LoVo (cell line): ENCODE results near the gene WNT11.

Source experiments
- DNase-seq: peaks from one replicate; pipeline ENCODE4 v3.0.0-alpha.2; 2016; ENCODE audit warnings: low spot score

Gene WNT11

GRCh38 chr11:76218449-76219178, 12.3 kb upstream of the WNT11 start:
- no peak for DNase-seq

- DNase-seq: no peak
Observed at GRCh38 chr11:76217653-76218160, 11.4 kb upstream of the WNT11 start.

- no peak for DNase-seq
Observed at GRCh38 chr11:76216536-76217325, 10.4 kb upstream of the WNT11 start.

- DNase-seq: no peak
Observed at GRCh38 chr11:76215941-76216340, 9.6 kb upstream of the WNT11 start.

GRCh38 chr11:76214968-76215548, 8.8 kb upstream of the WNT11 start:
- DNase-seq: no peak

- no peak for DNase-seq
Observed at GRCh38 chr11:76214186-76214585, 7.9 kb upstream of the WNT11 start.

- no peak for DNase-seq
Observed at GRCh38 chr11:76212086-76213035, 6.1 kb upstream of the WNT11 start.

GRCh38 chr11:76210931-76211851, 4.9 kb upstream of the WNT11 start:
- DNase-seq: no peak

GRCh38 chr11:76209973-76210930, 4.0 kb upstream of the WNT11 start:
- DNase-seq: peak; percentile 37

- peak; percentile 41 for DNase-seq
Observed at GRCh38 chr11:76209375-76209972, 3.2 kb upstream of the WNT11 start.

GRCh38 chr11:76208438-76209374, 2.4 kb upstream of the WNT11 start:
- peak; percentile 78 for DNase-seq

GRCh38 chr11:76207642-76208401, 1.5 kb upstream of the WNT11 start:
- DNase-seq: peak; percentile 89

- no peak for DNase-seq
Observed at GRCh38 chr11:76206077-76206326, 300 bp downstream of the WNT11 start.

GRCh38 chr11:76205252-76206076, 838 bp downstream of the WNT11 start:
- no peak for DNase-seq

- DNase-seq: no peak
Observed at GRCh38 chr11:76203937-76204336, 2.4 kb downstream of the WNT11 start.

GRCh38 chr11:76203131-76203925, 3.0 kb downstream of the WNT11 start:
- no peak for DNase-seq
